ENCODE measurements around the gene FAM174C. TPM values are rescaled to one million over a fixed set of nuclear protein-coding genes. Genes with fewer than 3 reads are reported as not detected.
"Not testable (repeated sequence)": the region's sequence is repeated elsewhere in the genome, so short reads cannot be mapped to it uniquely, and the experiment has no call there.

FAM174C gene
- polyA plus RNA-seq, 3 donors = 25.3 to 28.7 (median 28.5) TPM

- DNase-seq = no peak
Measured at GRCh38 chr19:1295169-1296012, 20.1 kb downstream of the FAM174C start.

GRCh38 chr19:1296078-1296477 lies 20.7 kb downstream of the FAM174C start:
- DNase-seq = no peak

DNA sequence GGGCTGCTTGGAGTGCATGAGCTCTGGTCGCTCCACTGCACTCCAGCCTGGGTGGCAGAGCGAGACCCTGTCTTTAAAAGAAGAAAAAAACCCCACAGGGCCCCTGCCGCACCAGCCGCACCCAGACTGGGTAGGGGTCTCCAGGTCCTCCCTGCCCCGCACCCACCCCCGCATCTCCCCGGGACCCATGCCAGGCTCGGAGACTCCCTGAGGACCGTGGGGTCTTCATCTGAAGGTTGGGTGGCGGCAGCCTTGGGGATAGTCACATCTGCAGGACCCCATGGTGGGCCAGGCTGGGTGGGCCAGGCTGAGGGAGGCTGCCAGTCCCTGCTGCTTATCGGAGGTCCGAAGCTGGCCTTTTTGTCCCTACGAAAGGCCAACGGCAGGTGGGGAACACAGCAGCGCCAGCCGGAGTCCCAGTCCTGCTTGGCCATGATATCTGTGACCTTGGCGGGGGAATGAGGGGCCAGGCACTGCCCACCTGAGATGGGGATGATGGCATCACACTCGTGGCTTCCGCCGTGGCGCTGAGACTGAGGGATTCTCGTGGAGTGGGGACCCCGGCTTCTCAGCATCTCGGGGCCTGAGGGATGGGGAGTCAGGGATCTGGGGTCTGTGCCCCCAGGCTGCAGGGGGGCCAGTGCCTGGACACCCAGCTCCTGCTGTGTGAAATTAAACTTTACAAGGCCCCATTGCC lies 21.4 kb downstream of the FAM174C start:
- no peak for DNase-seq

- DNase-seq = no peak
Measured at GRCh38 chr19:1298235-1298634, 22.9 kb downstream of the FAM174C start.

- DNase-seq = no peak
Measured at GRCh38 chr19:1299801-1300200, 24.5 kb downstream of the FAM174C start.

DNA sequence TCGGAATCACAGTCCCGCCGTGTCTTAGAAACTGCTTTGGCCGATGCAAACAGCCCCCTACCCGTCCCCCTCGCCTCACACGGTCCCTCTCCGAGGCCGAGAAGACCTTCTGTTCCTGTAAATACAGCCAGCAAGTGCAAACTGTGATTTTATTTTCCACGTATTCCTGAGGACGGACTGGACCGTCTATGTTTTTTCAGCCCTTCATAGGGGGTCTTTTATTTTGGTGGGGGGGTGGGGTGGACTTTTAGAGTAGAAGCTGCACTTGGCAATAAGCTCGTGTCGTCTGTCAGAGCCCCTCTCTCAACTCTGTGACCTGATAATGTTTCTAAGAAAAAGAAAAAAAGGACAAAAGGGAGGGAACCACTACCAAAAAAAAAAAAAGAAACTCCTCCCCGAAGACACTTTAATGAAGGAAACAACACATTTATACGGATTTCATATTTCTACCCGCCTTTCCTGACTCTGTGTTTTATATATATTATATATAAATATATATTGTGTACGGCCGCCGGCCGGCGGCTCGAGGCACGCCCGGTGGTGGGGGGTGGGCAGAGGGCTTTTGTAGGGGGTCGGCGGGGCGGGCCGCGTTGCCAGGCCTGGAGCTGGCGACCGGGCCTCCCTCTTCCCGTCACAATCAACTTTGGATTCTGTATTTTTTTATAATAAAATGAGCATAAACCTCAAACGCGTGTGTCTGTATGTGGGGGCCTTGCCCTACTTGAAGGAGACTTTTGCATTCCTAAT lies 25.6 kb downstream of the FAM174C start:
- no peak for DNase-seq

GRCh38 chr19:1302533-1303239 lies 27.4 kb downstream of the FAM174C start:
- no peak for DNase-seq

DNA sequence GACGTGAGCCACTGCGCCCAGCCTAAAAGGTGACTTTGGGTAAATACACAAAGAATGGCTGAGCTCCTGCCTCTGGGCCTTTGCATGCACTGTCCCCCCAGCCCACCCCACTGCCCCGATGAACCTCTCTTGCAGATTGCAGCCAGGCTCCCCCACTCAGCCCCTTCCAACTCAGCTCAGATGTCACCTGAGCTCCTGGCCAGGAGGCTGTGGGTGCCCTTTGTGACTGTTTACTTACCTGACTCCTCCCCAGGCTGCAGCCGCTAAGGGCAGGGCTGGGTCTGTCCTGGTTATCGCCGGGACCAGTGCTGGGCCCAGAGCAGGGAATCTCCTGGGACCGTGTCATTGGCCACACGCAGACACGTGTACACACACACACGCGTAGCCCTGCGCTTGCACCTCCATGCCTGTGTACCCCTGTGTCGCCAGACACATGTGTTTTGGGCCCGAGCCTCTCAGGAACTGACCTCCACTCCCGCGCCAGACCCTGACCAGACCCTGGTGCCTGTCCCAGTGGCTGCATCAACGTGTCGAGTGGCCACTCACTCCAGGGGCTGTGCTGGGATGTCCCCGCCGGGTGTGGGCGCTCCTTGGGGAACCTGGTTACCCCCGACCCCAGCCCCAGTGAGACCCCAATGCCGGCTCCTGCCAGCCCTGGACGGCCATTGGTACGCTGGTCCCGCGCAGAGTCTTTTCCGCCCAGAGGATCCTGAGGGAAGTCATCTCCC lies 29.0 kb downstream of the FAM174C start:
- no peak for DNase-seq

GRCh38 chr19:1305354-1305753 lies 30.0 kb downstream of the FAM174C start:
- not testable (repeated sequence) for DNase-seq

DNA sequence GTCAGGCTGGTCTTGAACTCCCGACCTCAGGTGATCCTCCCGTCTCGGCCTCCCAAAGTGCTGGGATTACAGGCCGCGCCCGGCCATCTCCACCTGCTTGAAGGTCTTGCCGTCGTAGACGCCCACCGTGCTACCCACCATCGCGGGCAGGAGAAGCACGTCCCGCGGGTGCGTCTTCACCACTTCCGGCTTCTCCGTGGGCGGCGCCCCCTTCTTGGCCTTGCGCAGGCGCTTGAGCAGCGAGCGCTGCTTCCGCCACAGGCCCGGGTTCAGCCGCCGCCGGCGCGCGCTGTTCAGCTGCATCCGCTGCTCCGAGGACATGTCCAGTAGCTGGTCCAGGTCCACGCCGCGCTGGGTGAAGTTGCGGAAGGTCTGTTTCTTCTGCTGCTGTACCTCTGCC lies 32.0 kb downstream of the FAM174C start:
- no peak for DNase-seq

DNA sequence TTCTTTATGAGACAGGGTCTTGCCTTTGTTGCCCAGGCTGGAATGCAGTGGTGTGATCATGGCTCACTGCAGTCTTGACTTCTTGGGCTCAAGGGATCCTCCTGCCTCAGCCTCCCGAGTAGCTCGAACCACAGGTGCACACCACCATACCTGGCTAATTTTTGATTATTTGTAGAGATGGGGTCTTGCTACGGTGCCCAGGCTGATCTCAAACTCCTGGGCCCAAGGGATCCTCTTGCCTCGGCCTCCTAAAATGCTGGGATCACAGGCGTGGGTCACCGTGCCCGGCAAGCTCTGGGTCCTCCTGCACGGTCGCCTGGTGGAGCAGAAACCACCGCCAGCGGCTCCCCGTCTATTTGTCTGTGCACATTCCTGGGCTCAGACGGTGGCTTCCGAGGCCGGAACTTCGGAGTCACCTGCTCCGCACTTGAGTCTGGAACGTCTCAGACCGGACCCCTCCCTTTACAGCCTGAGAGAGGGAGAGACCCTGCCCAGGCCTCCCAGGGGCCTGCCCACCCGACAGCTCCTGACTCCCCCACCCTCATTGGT lies 32.5 kb downstream of the FAM174C start:
- DNase-seq = no peak

DNA sequence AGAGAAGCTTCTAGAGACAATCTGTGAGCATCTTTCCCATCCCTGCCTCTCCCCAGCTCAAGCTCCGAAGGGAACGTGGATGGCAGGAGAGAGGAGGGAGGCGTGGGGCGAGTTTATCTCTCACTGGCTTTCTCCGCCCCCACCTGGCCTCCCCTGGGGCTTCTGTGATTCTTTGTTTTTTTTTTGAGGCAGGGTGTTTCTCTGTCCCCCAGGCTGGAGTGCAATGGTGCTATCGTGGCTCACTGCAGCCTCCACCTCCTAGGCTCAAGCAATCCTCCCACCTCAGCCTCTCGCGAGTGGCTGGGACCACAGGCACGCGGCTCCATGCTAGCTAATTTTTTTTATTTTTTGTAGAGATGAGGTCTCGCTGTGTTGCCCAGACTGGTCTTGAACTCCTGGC lies 33.4 kb downstream of the FAM174C start:
- no peak for DNase-seq

DNA sequence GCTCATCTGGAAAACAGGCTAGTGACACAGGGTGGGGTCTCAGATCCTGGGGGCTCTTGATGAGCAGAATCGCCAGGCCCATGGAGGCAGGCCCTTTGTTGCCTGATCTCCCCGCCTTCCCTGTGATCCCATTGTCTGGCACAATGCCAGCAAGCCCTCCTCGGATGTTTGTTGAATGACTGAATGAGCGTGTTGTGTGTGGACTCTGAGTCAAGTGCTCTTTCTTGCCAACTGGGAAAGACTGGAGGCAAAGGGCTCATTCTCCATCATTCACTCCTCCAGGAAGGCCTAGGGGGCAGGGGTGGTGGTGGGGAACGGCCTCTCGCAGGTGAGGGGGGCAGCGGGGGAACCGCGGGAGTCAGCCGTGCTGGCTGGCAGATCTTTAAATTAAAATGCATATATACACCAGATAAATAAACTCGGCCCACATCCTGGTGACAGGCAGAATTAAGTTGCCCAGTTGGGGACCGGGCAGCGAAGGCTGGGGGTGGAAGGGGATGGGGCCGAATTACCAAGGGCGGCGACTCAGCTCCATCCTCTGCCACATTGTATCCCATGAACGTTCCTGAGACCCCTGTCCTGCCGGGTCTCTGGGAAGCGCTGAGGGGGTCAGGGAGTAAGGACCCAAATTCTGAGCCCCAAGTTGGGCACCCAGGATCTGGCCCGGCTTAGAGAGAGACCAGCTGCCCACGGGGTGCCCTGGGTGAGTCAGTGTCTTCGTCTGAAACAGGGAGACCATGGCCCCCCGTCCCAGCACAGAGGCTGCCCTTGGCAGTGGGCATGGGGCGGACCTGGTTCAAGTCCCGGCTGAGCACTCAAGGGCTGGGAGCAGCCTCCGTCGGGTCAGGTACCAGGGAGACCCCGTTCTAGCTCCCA lies 34.9 kb downstream of the FAM174C start:
- DNase-seq = no peak

DNA sequence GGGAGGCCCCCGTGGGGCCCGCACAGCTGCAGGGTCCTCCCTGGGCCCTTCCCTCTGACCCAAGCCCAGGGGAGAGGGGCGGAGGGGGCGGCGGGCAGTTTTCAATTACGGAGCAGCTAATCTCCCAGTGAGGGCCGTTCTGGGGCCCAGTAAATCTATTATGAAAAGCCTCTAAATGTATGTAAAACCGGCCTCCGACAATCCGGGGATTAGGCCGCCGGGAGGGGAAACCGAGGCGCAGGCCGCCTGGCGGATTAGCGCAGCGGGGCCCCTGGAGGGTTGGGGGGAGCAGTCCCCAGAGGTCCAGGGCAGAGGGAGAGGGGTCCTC lies 35.5 kb downstream of the FAM174C start:
- DNase-seq = no peak

DNA sequence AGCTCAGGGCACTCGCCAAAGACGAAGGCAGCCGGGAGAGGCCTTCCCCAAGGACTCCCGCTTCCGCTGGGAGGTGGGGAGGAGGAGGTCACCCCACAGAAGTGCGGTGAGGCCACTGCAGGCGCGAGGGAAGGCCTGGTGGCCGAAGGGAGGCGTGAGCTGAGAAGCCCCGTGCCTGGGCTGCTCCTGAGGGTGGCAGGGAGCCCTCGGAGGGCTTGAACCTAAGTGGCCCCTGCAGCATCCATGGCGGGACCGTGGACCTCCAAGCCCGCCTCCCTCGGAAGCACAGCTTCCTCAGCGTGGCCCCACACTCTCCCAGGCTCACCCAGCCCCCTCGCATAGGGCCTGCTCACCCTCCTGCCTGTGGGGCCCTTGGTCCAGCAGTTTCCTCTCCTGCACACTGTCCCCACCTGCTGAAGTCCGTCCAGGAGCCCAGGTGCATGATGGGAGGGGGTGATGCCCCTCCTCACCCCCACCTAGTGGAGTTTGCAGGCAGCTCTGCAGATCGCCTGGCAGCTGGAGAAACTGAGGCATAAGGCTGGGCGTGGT lies 36.3 kb downstream of the FAM174C start:
- no peak for DNase-seq

DNA sequence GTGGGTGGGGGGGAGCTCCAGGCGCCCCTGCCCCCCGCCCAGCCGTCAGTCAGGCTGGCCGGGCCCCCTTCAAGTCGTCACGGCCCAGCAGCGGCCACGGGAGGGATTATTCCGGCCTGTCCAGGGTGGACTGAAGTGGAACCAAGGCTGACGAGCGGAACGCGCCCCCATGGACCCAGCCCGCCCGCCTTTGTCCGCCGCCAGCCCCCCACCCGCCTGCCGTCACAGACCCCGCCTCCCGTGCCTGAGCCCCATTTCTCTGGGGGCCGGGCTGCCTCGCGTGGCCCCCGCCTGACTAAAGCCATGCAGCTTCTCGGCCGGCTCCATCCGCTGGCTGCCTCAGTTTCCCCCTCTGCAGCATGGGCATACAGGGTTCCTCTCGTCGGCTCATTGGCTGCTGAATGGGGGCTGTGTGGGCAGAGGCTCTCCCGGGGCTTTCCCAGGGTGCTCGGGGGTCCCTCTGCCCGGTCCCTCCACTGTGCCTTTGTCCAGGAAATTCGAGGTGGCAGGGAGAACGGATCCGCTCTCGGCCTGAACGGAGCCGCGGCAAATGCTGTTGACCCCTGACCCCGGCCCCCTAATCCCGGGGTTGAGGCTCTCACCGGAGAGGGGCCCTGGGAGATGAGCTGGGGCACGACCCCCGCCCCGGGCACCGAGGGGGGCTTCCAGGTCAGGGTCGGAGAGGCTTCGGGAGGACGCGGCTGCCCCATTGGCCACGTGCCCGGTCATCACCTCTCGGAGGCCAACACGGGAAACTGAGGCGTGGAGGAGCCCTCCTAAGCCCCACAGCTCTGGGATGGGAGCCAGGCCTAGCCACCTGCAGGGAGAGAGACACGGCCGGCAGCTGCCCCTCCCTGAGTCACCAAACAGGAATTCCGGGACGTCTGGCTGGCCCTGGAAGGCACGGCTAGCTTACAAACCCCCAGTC lies 37.7 kb downstream of the FAM174C start:
- DNase-seq = no peak

DNA sequence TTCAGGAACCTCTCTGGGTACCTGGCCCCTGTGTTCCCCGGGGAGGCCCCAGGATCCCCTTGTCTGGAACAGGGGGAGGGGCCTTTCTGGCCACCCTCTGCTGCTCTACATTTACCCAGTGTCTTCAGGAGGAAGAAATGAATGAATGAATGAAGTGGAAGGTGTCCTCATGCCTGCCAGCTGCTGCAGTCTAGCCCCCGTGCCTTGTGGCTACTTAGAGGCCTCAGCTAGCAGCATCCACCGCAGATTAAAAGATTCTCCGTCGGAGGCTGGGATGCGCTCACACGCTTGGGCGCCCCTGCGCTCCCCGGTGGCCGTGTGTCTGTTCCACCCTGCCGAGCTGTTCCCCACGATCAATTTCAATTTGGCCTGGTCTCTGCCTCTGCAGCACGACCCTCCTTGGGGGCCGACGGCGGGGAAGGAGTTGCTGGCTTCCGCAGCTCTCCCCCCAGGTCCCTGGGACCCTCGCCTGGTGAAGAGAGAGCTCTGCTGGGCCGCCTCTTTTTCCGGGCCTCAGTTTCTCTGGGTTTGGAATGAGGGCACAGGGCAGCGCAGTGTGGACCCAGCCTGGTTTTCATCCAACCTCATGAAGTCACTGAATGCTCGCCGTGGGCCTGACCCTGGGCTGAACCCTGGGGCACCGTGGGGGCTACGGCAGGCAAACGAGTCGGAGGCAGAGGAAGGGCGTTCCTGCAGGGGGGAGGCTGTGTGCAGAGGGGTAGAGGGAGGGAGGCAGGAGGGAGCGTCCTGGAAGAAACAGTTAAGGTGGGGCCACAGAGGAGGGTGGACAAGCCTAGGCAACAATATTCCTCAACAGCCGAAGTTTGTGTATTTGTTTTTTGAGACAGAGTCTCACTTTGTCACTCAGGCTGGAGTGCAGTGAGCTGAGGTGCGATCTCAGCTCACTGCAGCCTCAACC lies 38.6 kb downstream of the FAM174C start:
- no peak for DNase-seq

All from renal pelvis (tissue), 4 donors.